Measurements from ENCODE around the gene ZNF548.
"Not testable (repeated sequence)": the region's sequence is repeated elsewhere in the genome, so short reads cannot be mapped to it uniquely, and the experiment has no call there.

The ZNF548 gene

GRCh38 chr19:57389730-57390598 is at the start of gene ZNF548:
Gene ZNF548, plus strand, starts transcription at chr19:57389854. Its CDS starts 246 bp downstream, at chr19:57390100.
- peak; percentile 97 for DNase-seq

GRCh38 chr19:57342582-57342981 is 47.1 kb upstream of the ZNF548 start:
- no peak for DNase-seq

GRCh38 chr19:57348136-57348535 is 41.5 kb upstream of the ZNF548 start:
- no peak for DNase-seq

GRCh38 chr19:57350877-57351805 is 38.5 kb upstream of the ZNF548 start, which contains the start of gene ZNF304:
Gene ZNF304, plus strand, starts transcription at chr19:57351271. Its CDS starts 394 bp downstream, at chr19:57351665.
- DNase-seq, result peak; percentile 96

GRCh38 chr19:57351867-57352266 is 37.8 kb upstream of the ZNF548 start:
- no peak for DNase-seq

GRCh38 chr19:57355916-57356315 is 33.7 kb upstream of the ZNF548 start:
- no peak for DNase-seq

- DNase-seq, result no peak
These were observed 32.2 kb upstream of the ZNF548 start for GRCh38 chr19:57357406-57357805.

GRCh38 chr19:57359300-57359699 is 30.4 kb upstream of the ZNF548 start:
- DNase-seq, result no peak

GRCh38 chr19:57362419-57362818 is 27.2 kb upstream of the ZNF548 start:
- DNase-seq, result no peak

- DNase-seq, result peak; percentile 98
These were observed 26.5 kb upstream of the ZNF548 start, which contains the start of the genes TRAPPC2B and ZNF547 for GRCh38 chr19:57362997-57363687. Gene TRAPPC2B, plus strand, starts transcription at chr19:57363551. Its CDS starts 1,283 bp downstream, at chr19:57364834. Gene ZNF547, plus strand, starts transcription at chr19:57363551. Its CDS starts 5,005 bp downstream, at chr19:57368556.

- DNase-seq, result no peak
These were observed 25.9 kb upstream of the ZNF548 start for GRCh38 chr19:57363688-57364181.

GRCh38 chr19:57366776-57367175 is 22.9 kb upstream of the ZNF548 start:
- DNase-seq, result no peak

GRCh38 chr19:57374179-57374578 is 15.5 kb upstream of the ZNF548 start:
- DNase-seq, result no peak

GRCh38 chr19:57374647-57375046 is 15.0 kb upstream of the ZNF548 start:
- not testable (repeated sequence) for DNase-seq

GRCh38 chr19:57376151-57376550 is 13.5 kb upstream of the ZNF548 start:
- DNase-seq, result no peak

- no peak for DNase-seq
These were observed 12.0 kb upstream of the ZNF548 start for GRCh38 chr19:57377498-57378146.

GRCh38 chr19:57380923-57381322 is 8.7 kb upstream of the ZNF548 start:
- no peak for DNase-seq

- DNase-seq, result no peak
These were observed 6.7 kb upstream of the ZNF548 start for GRCh38 chr19:57382806-57383488.

GRCh38 chr19:57389194-57389729 is 392 bp upstream of the ZNF548 start:
- no peak for DNase-seq

GRCh38 chr19:57395710-57396109 is 6.1 kb downstream of the ZNF548 start:
- no peak for DNase-seq

GRCh38 chr19:57398868-57399267 is 9.2 kb downstream of the ZNF548 start:
- no peak for DNase-seq

All from NCI-H774 (cell line).